Endothelial cell of umbilical vein (primary cell): ENCODE measurements around the gene RSPRY1.

Source experiments
- CTCF ChIP-seq, 2 donors: IDR thresholded peaks; 1 replicate in 1 of 2; 2 replicates in 1 of 2; pipeline ENCODE4 v1.5.1; 2011; ENCODE audit warnings: low read length in 2 of 2, mild to moderate bottlenecking in 2 of 2, moderate library complexity in 2 of 2, control low read depth in 1 of 2, inconsistent platforms in 1 of 2, low read depth in 1 of 2; ENCODE audit not compliant: insufficient read depth in 1 of 2; ENCODE audit errors: extremely low read depth in 1 of 2
- EZH2 ChIP-seq: IDR thresholded peaks from 2 replicates; pipeline ENCODE4 v1.6.1; 2012; ENCODE audit warnings: borderline replicate concordance, low read depth, mild to moderate bottlenecking, moderate library complexity, low read length, inconsistent platforms; ENCODE audit not compliant: severe bottlenecking
- POLR2A ChIP-seq: IDR thresholded peaks from 2 replicates; pipeline ENCODE4 v1.6.1; 2012; ENCODE audit warnings: low read depth, mild to moderate bottlenecking, control low read depth, low read length
- TF ChIP-seq, protein P1 (sequence below): IDR thresholded peaks from 2 replicates; pipeline ENCODE4 v1.6.1; 2011; ENCODE audit not compliant: insufficient read depth, insufficient read length

GRCh38 chr16:57184113-57184512 is 2.0 kb upstream of the RSPRY1 start:
- no peak for TF ChIP-seq CTCF (IDR thresholded peaks at IDR 0.05; ENCODE audit: extremely low read depth in 1 of 2, insufficient read depth in 1 of 2, low read depth in 1 of 2, low read length in 2 of 2)
- TF ChIP-seq POLR2A: no peak
- no peak for TF ChIP-seq EZH2
- TF ChIP-seq, protein P1, sequence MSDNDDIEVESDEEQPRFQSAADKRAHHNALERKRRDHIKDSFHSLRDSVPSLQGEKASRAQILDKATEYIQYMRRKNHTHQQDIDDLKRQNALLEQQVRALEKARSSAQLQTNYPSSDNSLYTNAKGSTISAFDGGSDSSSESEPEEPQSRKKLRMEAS: no peak
